ENCODE measurements around the gene GIMAP1. TPM values are rescaled to one million over a fixed set of nuclear protein-coding genes. Genes with fewer than 3 reads are reported as not detected.
A peak's percentile ranks its signal among the peaks of the same experiment; 100 is the strongest.

GIMAP1 gene
- total and polyA plus RNA-seq, 7 donors, result 1.6 to 10.3 (median 5.0) TPM

GRCh38 chr7:150740053-150740452 is 23.6 kb downstream of the GIMAP1 start:
- H3K36me3 ChIP-seq, result no peaks in the 10 kb centered on the region
- peaks cover 0 to 23% (median 12%) of the 10 kb centered on the region in 4 donors for H3K4me1 ChIP-seq

GRCh38 chr7:150742286-150742968 is 26.0 kb downstream of the GIMAP1 start:
- no peaks in the 10 kb centered on the region for H3K36me3 ChIP-seq
- no peak overlapping the region for H3K4me3 ChIP-seq
- DNase-seq, result no peak
- H3K27me3 ChIP-seq, result no peaks in the 10 kb centered on the region
- no peaks in the 10 kb centered on the region for H3K9me3 ChIP-seq
- H3K27ac ChIP-seq, result peak overlapping the region in 1 of 4 donors; percentile 39
- intact Hi-C loops (cut with DNase I), result no loop called here
- peaks cover 0 to 23% (median 12%) of the 10 kb centered on the region in 4 donors for H3K4me1 ChIP-seq
- TF ChIP-seq CTCF (IDR thresholded peaks at IDR 0.05) (no peak), POLR2AphosphoS5 (IDR thresholded peaks at IDR 0.05) (no peak)
- WGBS, 2 donors, result 85 to 88% methylated on average over 14 of the region's 14 CpGs

More at GRCh38 chr7:150740053-150740452, 23.6 kb downstream of the GIMAP1 start:
- Histone ChIP-seq H3K27me3 (no peaks in the 10 kb centered on the region), H3K9me3 (no peaks in the 10 kb centered on the region), H3K4me3 (peak overlapping the region in 3 of 4 donors; percentile 32 to 45 (median 40)), H3K27ac (peak overlapping the region in 1 of 4 donors; percentile 72)
- WGBS, 2 donors, result 72 to 86% methylated on average over 10 of the region's 10 CpGs
- intact Hi-C loops (cut with DNase I), result no loop called here
- TF ChIP-seq POLR2AphosphoS5 (IDR thresholded peaks at IDR 0.05) (no peak), POLR2A (IDR thresholded peaks at IDR 0.05) (no peak), CTCF (IDR thresholded peaks at IDR 0.05) (no peak), EP300 (IDR thresholded peaks at IDR 0.05) (no peak)
- no peak for DNase-seq

GRCh38 chr7:150744041-150744656 is 27.7 kb downstream of the GIMAP1 start:
- Histone ChIP-seq H3K4me1 (peaks cover 0 to 23% (median 12%) of the 10 kb centered on the region in 4 donors), H3K4me3 (no peak overlapping the region), H3K9me3 (no peaks in the 10 kb centered on the region), H3K27ac (peak overlapping the region in 2 of 4 donors; percentile 5 to 39), H3K36me3 (no peaks in the 10 kb centered on the region), H3K27me3 (no peaks in the 10 kb centered on the region)
- intact Hi-C loops (cut with DNase I), result no loop called here
- WGBS, 2 donors, result 82 to 89% methylated on average over 8 of the region's 8 CpGs
- TF ChIP-seq POLR2A (IDR thresholded peaks at IDR 0.05) (no peak), CTCF (IDR thresholded peaks at IDR 0.05) (no peak), EP300 (IDR thresholded peaks at IDR 0.05) (no peak), POLR2AphosphoS5 (IDR thresholded peaks at IDR 0.05) (no peak)
- no peak for DNase-seq

- H3K27ac ChIP-seq, result no peak overlapping the region
- intact Hi-C loops (cut with DNase I), result no loop called here
- H3K4me1 ChIP-seq, result peaks cover 0 to 23% (median 12%) of the 10 kb centered on the region in 4 donors
- WGBS, 2 donors, result 81 to 84% methylated on average over 5 of the region's 5 CpGs
- no peak overlapping the region for H3K4me3 ChIP-seq
- H3K27me3 ChIP-seq, result no peaks in the 10 kb centered on the region
- DNase-seq, result no peak
- H3K9me3 ChIP-seq, result no peaks in the 10 kb centered on the region
- TF ChIP-seq CTCF (IDR thresholded peaks at IDR 0.05) (no peak), POLR2A (IDR thresholded peaks at IDR 0.05) (no peak), EP300 (IDR thresholded peaks at IDR 0.05) (no peak), POLR2AphosphoS5 (IDR thresholded peaks at IDR 0.05) (no peak)
- H3K36me3 ChIP-seq, result no peaks in the 10 kb centered on the region
Measured at GRCh38 chr7:150745086-150745485, 28.7 kb downstream of the GIMAP1 start.

Data from sigmoid colon (tissue), 7 donors.